Measurements from ENCODE around the gene CAPN12. TPM values are rescaled to one million over a fixed set of nuclear protein-coding genes. Genes with fewer than 3 reads are reported as not detected.

CAPN12 gene
- total and polyA plus RNA-seq, 10 of the 15 experiments (the other 5 are each of a cell fraction or from before 2014, with no cell fraction given): 0.64 to 4.6 (median 2.0) TPM

- no peak overlapping the region for H3K27ac ChIP-seq (ENCODE audit: control insufficient read depth, insufficient read depth)
- in situ Hi-C loops (cut with MboI) (loop anchor here (5.0 kb wide), 1 partner anchor 202 kb away; the partner anchor contains the start of genes MRPS12 and SARS2), intact Hi-C loops (cut with micrococcal nuclease; ENCODE audit: unreplicated experiment) (loop anchor here (1.0 to 10.0 kb wide), 2 partner anchors 200 to 215 kb away; partner anchors contain the start of genes MRPS12 and SARS2)
- peaks cover 15% of the 10 kb centered on the region for H3K4me1 ChIP-seq (ENCODE audit: control insufficient read depth, insufficient read depth, low read length)
- SMC1A ChIA-PET (ENCODE audit: uncharacterized antibody, unreplicated experiment): interaction anchor here (1.2 kb wide), 1 partner anchor 147 kb away, joined by 3 read pairs; no protein-coding TSS in a partner anchor
- peak; percentile 92 for ATAC-seq
- RAD21 ChIA-PET (ENCODE audit: unreplicated experiment): interaction anchor here (1.4 kb wide), 1 partner anchor 149 kb away, joined by 3 read pairs; no protein-coding TSS in a partner anchor
- H3K9ac ChIP-seq (ENCODE audit: control insufficient read depth, insufficient read depth, low read length): no peak overlapping the region
- H3K9me3 ChIP-seq (replicated peaks; ENCODE audit: control insufficient read depth, insufficient read depth, low read length): no peaks in the 10 kb centered on the region
- no peaks in the 10 kb centered on the region for H4K20me1 ChIP-seq (ENCODE audit: control insufficient read depth, insufficient read depth)
- no peak overlapping the region for H2AFZ ChIP-seq (ENCODE audit: control insufficient read depth, low read depth, low read length)
- H3K36me3 ChIP-seq (ENCODE audit: control insufficient read depth in 2 of 2, insufficient read depth in 2 of 2, low read length in 1 of 2): peaks cover under 1 to 26% of the 10 kb centered on the region in 2 experiments; a peak in 3 of 4 replicates
- POLR2A ChIA-PET: no interaction called here
- H3K27me3 ChIP-seq (replicated peaks in 1 of 2; ENCODE audit: control insufficient read depth in 2 of 2, insufficient read depth in 2 of 2, low read length in 1 of 2): no peaks in the 10 kb centered on the region
- CTCF ChIA-PET: interaction anchor here (2.9 kb wide), 1 partner anchor 157 kb away, joined by 15 read pairs; no protein-coding TSS in a partner anchor
- no peak for DNase-seq (ENCODE audit: low read depth, low spot score)
- no peaks in the 10 kb centered on the region for H3K79me2 ChIP-seq (ENCODE audit: control insufficient read depth, insufficient read depth, low read length)
- 67% methylated on average over 16 of the region's 17 CpGs for WGBS (ENCODE audit: insufficient coverage, insufficient replicate concordance, low lambda C conversion rate, missing lambda C conversion rate)
- peak; percentile 78 for FAIRE-seq
- no peak overlapping the region for H3K4me3 ChIP-seq
- H3K4me2 ChIP-seq (ENCODE audit: control insufficient read depth, insufficient read depth): no peak overlapping the region
- TSS peak; percentile 86 for BruUV-seq (replicated peaks)
- TF ChIP-seq SMARCA5 (IDR thresholded peaks at IDR 0.05) (peak; percentile 16; the same call in 1 of the 2 replicates), SMC3 (IDR thresholded peaks at IDR 0.05; ENCODE audit: borderline replicate concordance, low read length) (peak; percentile 82), CEBPB (IDR thresholded peaks at IDR 0.05; ENCODE audit: borderline replicate concordance in 1 of 2, low read depth in 2 of 2, low read length in 2 of 2) (no peak), YBX1 (IDR thresholded peaks at IDR 0.05) (no peak), ATF7 (IDR thresholded peaks at IDR 0.05; ENCODE audit: low read depth) (no peak), CTCF (IDR thresholded peaks at IDR 0.05 in 2 of 3, conservative IDR thresholded peaks at IDR 0.05 in 1 of 3; ENCODE audit: control insufficient read depth in 2 of 3, extremely low read depth in 1 of 3, insufficient read depth in 1 of 3, low read depth in 3 of 3, low read length in 3 of 3) (peak; percentile 71 to 97 (median 79)), YY1 (IDR thresholded peaks at IDR 0.05; ENCODE audit: low read depth, low read length) (peak; percentile 76), TARDBP (IDR thresholded peaks at IDR 0.05; ENCODE audit: borderline replicate concordance) (no peak), IRF4 (IDR thresholded peaks at IDR 0.05; ENCODE audit: low read depth, low read length) (no peak), MTA2 (IDR thresholded peaks at IDR 0.05; ENCODE audit: low read depth) (no peak), POLR2A (IDR thresholded peaks at IDR 0.05; ENCODE audit: low read depth, low read length) (no peak), BHLHE40 (IDR thresholded peaks at IDR 0.05; ENCODE audit: borderline replicate concordance in 1 of 2, low read depth in 2 of 2, low read length in 1 of 2) (no peak), ZNF687 (IDR thresholded peaks at IDR 0.05) (no peak), RB1 (IDR thresholded peaks at IDR 0.05; ENCODE audit: borderline replicate concordance) (no peak; the same call in 1 of the 2 replicates), RAD21 (IDR thresholded peaks at IDR 0.05; ENCODE audit: insufficient read depth, low read depth, low read length) (peak; percentile 67)
Observed at GRCh38 chr19:38729653-38730469, 14.4 kb downstream of the CAPN12 start.

Data from GM12878 (cell line).